ENCODE results near the gene NPIPA2.
"Not testable (repeated sequence)": the region's sequence is repeated elsewhere in the genome, so short reads cannot be mapped to it uniquely, and the experiment has no call there.

- not testable (repeated sequence) for TF ChIP-seq E2F5 (CRISPR knock-in tag; conservative IDR thresholded peaks at IDR 0.05); CSRNP2 (CRISPR knock-in tag; conservative IDR thresholded peaks at IDR 0.05; ENCODE audit: low read depth); UBTF (CRISPR knock-in tag; IDR thresholded peaks at IDR 0.05); ZNF512B (CRISPR knock-in tag; IDR thresholded peaks at IDR 0.05; ENCODE audit: borderline replicate concordance)
Observed at GRCh38 chr16:14694129-14694528, 48.2 kb upstream of the NPIPA2 start, which contains the start of gene PLA2G10.

Measured in HepG2 (cell line).